GM12878 (cell line): Measurements from ENCODE around the gene ACE2. TPM values are rescaled to one million over a fixed set of nuclear protein-coding genes. Genes with fewer than 3 reads are reported as not detected.

Source experiments
- ATAC-seq: fragments of 200-7000 bp; cut with Tn5 transposase; 3 replicates; pipeline ENCODE4 v1.9.1; 2020; ENCODE audit warnings: mild to moderate bottlenecking, moderate library complexity
- BruUV-seq: library from RNA; stranded (reverse); fragments of 400-500 nt; replicated peaks from 2 replicates; lab custom pipeline; 2021; lab: Mats Ljungman, UMichigan
- CTCF ChIA-PET: fragments of 300-600 bp; sonication (Branson Sonifier 250); formaldehyde crosslinking; extraction: SDS; loops from one replicate; lab custom pipeline; 2021; ENCODE audit warnings: inconsistent platforms; lab: Yijun Ruan, JAX
- POLR2A ChIA-PET: fragments of 350-600 bp; formaldehyde crosslinking; extraction: SDS; loops from one replicate; lab custom pipeline; 2021; ENCODE audit warnings: inconsistent platforms; lab: Charles Lee
- RAD21 ChIA-PET: fragments of 300-600 bp; sonication (Branson Sonifier 250); formaldehyde crosslinking; loops from one replicate; lab custom pipeline; 2023; ENCODE audit warnings: antibody characterized with exemption; ENCODE audit not compliant: unreplicated experiment; lab: Charles Lee
- SMC1A ChIA-PET: fragments of 300-600 bp; sonication (Branson Sonifier 250); formaldehyde crosslinking; loops from one replicate; lab custom pipeline; 2023; ENCODE audit not compliant: unreplicated experiment, uncharacterized antibody; lab: Charles Lee
- DNase-seq: peaks from one replicate; pipeline ENCODE4 v3.0.0-alpha.2; 2011; ENCODE audit warnings: low read depth, low spot score
- FAIRE-seq: peaks from 3 replicates; lab custom pipeline; 2011; peaks lifted over from hg19 to GRCh38; lab: Jason Lieb, UNC
- H2AFZ ChIP-seq: 2 replicates; pipeline ENCODE4 v1.6.0; 2011; ENCODE audit warnings: low read depth, low read length, control low read depth; ENCODE audit not compliant: control insufficient read depth
- H3K27ac ChIP-seq: 2 replicates; pipeline ENCODE4 v1.5.1; 2011; ENCODE audit warnings: control low read depth; ENCODE audit not compliant: control insufficient read depth, insufficient read depth
- H3K27me3 ChIP-seq, 2 experiments: replicated peaks in 1 of 2; 2 replicates each; pipeline versions ENCODE4 v1.6.0 to v1.6.1; 2011; ENCODE audit warnings: low read length in 1 of 2; ENCODE audit not compliant: control insufficient read depth in 2 of 2, insufficient read depth in 2 of 2
- H3K36me3 ChIP-seq, 2 experiments: 2 replicates each; pipeline ENCODE4 v1.5.1; 2011; ENCODE audit warnings: low read length in 1 of 2; ENCODE audit not compliant: control insufficient read depth in 2 of 2, insufficient read depth in 2 of 2
- H3K4me1 ChIP-seq: 2 replicates; pipeline ENCODE4 v1.6.1; 2011; ENCODE audit warnings: mild to moderate bottlenecking, low read length, moderate library complexity, mixed read lengths; ENCODE audit not compliant: control insufficient read depth, insufficient read depth
- H3K4me2 ChIP-seq: 2 replicates; pipeline ENCODE4 v1.6.0; 2011; ENCODE audit warnings: control low read depth; ENCODE audit not compliant: control insufficient read depth, insufficient read depth
- H3K4me3 ChIP-seq: fragments of 200-600 bp; sonication (generic); 2 replicates; pipeline ENCODE4 v1.5.1; 2016
- H3K79me2 ChIP-seq: 2 replicates; pipeline ENCODE4 v1.6.0; 2011; ENCODE audit warnings: low read length; ENCODE audit not compliant: control insufficient read depth, insufficient read depth
- H3K9ac ChIP-seq: 2 replicates; pipeline ENCODE4 v1.8.0; 2011; ENCODE audit warnings: low read length, control low read depth, mixed read lengths; ENCODE audit not compliant: control insufficient read depth, insufficient read depth
- H3K9me3 ChIP-seq: replicated peaks from 3 replicates; pipeline ENCODE4 v1.5.1; 2011; ENCODE audit warnings: mild to moderate bottlenecking, low read length; ENCODE audit not compliant: control insufficient read depth, insufficient read depth
- H4K20me1 ChIP-seq: 2 replicates; pipeline ENCODE4 v1.6.0; 2011; ENCODE audit not compliant: control insufficient read depth, insufficient read depth
- CHD4 ChIP-seq: fragments of 200-600 bp; sonication (generic); IDR thresholded peaks from 2 replicates; pipeline ENCODE4 v1.6.1; 2016; ENCODE audit warnings: mild to moderate bottlenecking
- ETV6 ChIP-seq, 2 experiments: fragments of 450-650 bp in 1 of 2; IDR thresholded peaks in 1 of 2; conservative IDR thresholded peaks in 1 of 2; 2 replicates each; pipeline ENCODE4 v1.6.1; 2014; ENCODE audit warnings: antibody characterized with exemption in 1 of 2, borderline replicate concordance in 1 of 2, low read depth in 1 of 2, mild to moderate bottlenecking in 1 of 2, moderate library complexity in 1 of 2
- HCFC1 ChIP-seq: fragments of 150-350 bp; IDR thresholded peaks from 2 replicates; pipeline ENCODE4 v1.6.1; 2014; ENCODE audit warnings: low read length
- LARP7 ChIP-seq: fragments of 450-650 bp; IDR thresholded peaks from 2 replicates; pipeline ENCODE4 v1.6.1; 2017; ENCODE audit warnings: mild to moderate bottlenecking
- MEF2A ChIP-seq: IDR thresholded peaks from 2 replicates; pipeline ENCODE4 v1.6.1; 2011; ENCODE audit warnings: low read depth, mild to moderate bottlenecking, low read length, moderate library complexity; ENCODE audit not compliant: insufficient read depth
- MTA3 ChIP-seq: IDR thresholded peaks from 2 replicates; pipeline ENCODE4 v1.6.1; 2012; ENCODE audit warnings: low read length, inconsistent platforms, borderline replicate concordance
- MXI1 ChIP-seq: fragments of 150-350 bp; IDR thresholded peaks from 2 replicates; pipeline ENCODE4 v1.6.1; 2011; ENCODE audit warnings: low read depth, mild to moderate bottlenecking, inconsistent platforms, low read length, improper control_type of control experiment
- NFYB ChIP-seq: IDR thresholded peaks from 2 replicates; pipeline ENCODE4 v1.6.1; 2011; ENCODE audit warnings: low read depth, mild to moderate bottlenecking, low read length, improper control_type of control experiment, moderate library complexity; ENCODE audit not compliant: insufficient read depth
- PAX5 ChIP-seq: IDR thresholded peaks from 2 replicates; pipeline ENCODE4 v1.6.1; 2011; ENCODE audit warnings: low read depth, low read length, borderline replicate concordance
- RCOR1 ChIP-seq: conservative IDR thresholded peaks from 2 replicates; pipeline ENCODE4 v1.6.1; 2012; ENCODE audit warnings: low read depth, low read length, improper control_type of control experiment
- SMARCA5 ChIP-seq: fragments of 450-650 bp; IDR thresholded peaks from 2 replicates; pipeline ENCODE4 v1.6.1; 2017; ENCODE audit warnings: mild to moderate bottlenecking
- STAT3 ChIP-seq: IDR thresholded peaks from 2 replicates; pipeline ENCODE4 v1.6.1; 2011; ENCODE audit warnings: low read depth, low read length, improper control_type of control experiment
- SUZ12 ChIP-seq: fragments of 200-600 bp; sonication (generic); IDR thresholded peaks from one replicate; pipeline ENCODE4 v1.6.1; 2018; ENCODE audit warnings: antibody characterized with exemption, mild to moderate bottlenecking; ENCODE audit not compliant: unreplicated experiment
- WRNIP1 ChIP-seq: IDR thresholded peaks from 2 replicates; pipeline ENCODE4 v1.6.1; 2011; ENCODE audit warnings: low read depth, low read length, improper control_type of control experiment, borderline replicate concordance
- ZBTB4 ChIP-seq: fragments of 450-650 bp; formaldehyde crosslinking; IDR thresholded peaks from 2 replicates; pipeline ENCODE4 v1.4.0; 2022; ENCODE audit warnings: mild to moderate bottlenecking, moderate library complexity
- ZNF384 ChIP-seq: IDR thresholded peaks from 2 replicates; pipeline ENCODE4 v1.6.1; 2012; ENCODE audit warnings: low read depth, mild to moderate bottlenecking, low read length, improper control_type of control experiment, borderline replicate concordance
- ZSCAN29 ChIP-seq: fragments of 450-650 bp; IDR thresholded peaks from 2 replicates; pipeline ENCODE4 v1.6.1; 2017; ENCODE audit warnings: mild to moderate bottlenecking, moderate library complexity
- WGBS: methylation state at CpG from one replicate; pipeline ENCODE4 v1.1.6; 2016; ENCODE audit warnings: low lambda C conversion rate; ENCODE audit not compliant: insufficient replicate concordance, insufficient coverage; ENCODE audit errors: missing lambda C conversion rate; 5-methylcytosine and 5-hydroxymethylcytosine counted together
- in situ Hi-C: fragments of 300-500 bp; cut with MboI; formaldehyde crosslinking; loops from 9 replicates; pipeline ENCODE4 v1.14.3; 2018; ENCODE audit warnings: mixed read lengths
- intact Hi-C: fragments of 100-400 bp; cut with micrococcal nuclease; formaldehyde crosslinking; loops from one replicate; pipeline ENCODE4 v1.14.2; 2022; ENCODE audit not compliant: unreplicated experiment
- polyA plus RNA-seq, 11 experiments: library from polyadenylated mRNA; depleted of rRNA in 4 of 11; unstranded in 6 of 11; stranded (reverse) in 5 of 11; fragments of >200 nt; fragmentation: Nextera tagmentation in 4 of 11; fragmentation: Illumina TruSeq in 1 of 11; extraction: Ambion mirVana in 4 of 11; extraction: Trizol in 1 of 11; gene quantifications; 1 replicate in 1 of 11; 2 replicates in 10 of 11; pipeline versions ENCODE4 v1.2.1 to v1.2.3, GENCODE V29; 2011 to 2016; ENCODE audit warnings: inconsistent platforms in 2 of 11, missing spikeins in 2 of 11, low read depth in 1 of 11
- total RNA-seq, 4 experiments: library from RNA; depleted of rRNA in 3 of 4; stranded (reverse); fragments of >200 nt in 3 of 4; fragmentation: Illumina TruSeq in 1 of 4; extraction: Trizol in 1 of 4; gene quantifications; 2 replicates each; pipeline versions ENCODE4 v1.2.1 to v1.2.3, GENCODE V29; 2013 to 2021

Gene ACE2
- total and polyA plus RNA-seq, 10 of the 15 experiments (the other 5 are each of a cell fraction or from before 2014, with no cell fraction given): 0.04 TPM; not detected in 9

GRCh38 chrX:15643786-15644559, 43.2 kb upstream of the ACE2 start:
- no peak for FAIRE-seq
- Histone ChIP-seq H3K27me3 (peaks cover 0 to 3% of the 10 kb centered on the region in 2 experiments; a peak in 1 of 4 replicates), H3K27ac (no peak overlapping the region), H3K4me1 (no peaks in the 10 kb centered on the region), H4K20me1 (no peaks in the 10 kb centered on the region), H3K9ac (no peak overlapping the region)
- BruUV-seq: no TSS peak
- in situ Hi-C loops: no loop called here
- TF ChIP-seq LARP7 (no peak), NFYB (no peak), MXI1 (no peak), WRNIP1 (no peak), SUZ12 (no peak), SMARCA5 (no peak), HCFC1 (no peak), RCOR1 (no peak), MEF2A (no peak), ZNF384 (no peak), ZBTB4 (no peak), MTA3 (no peak), STAT3 (no peak), ETV6 (conservative IDR thresholded peaks at IDR 0.05 in 1 of 2, IDR thresholded peaks at IDR 0.05 in 1 of 2; ENCODE audit: borderline replicate concordance in 1 of 2, low read depth in 1 of 2) (no peak), ZSCAN29 (no peak), PAX5 (no peak), CHD4 (no peak)
- TF ChIP-seq, all 136 proteins: peak for 0
- ATAC-seq: no peak
- ChIA-PET SMC1A (no interaction called here), CTCF (interaction anchor here (1.1 to 1.5 kb wide), 2 partner anchors 21 to 42 kb away, joined by 3 read pairs; no protein-coding TSS in a partner anchor), RAD21 (no interaction called here), POLR2A (no interaction called here)
- no peaks in the 10 kb centered on the region for H3K9me3 ChIP-seq
- no peaks in the 10 kb centered on the region for H3K79me2 ChIP-seq
- intact Hi-C loops: no loop called here
- WGBS: 13% methylated on average over 7 of the region's 7 CpGs
- H3K36me3 ChIP-seq: no peaks in the 10 kb centered on the region
- no peak overlapping the region for H3K4me3 ChIP-seq
- no peak overlapping the region for H3K4me2 ChIP-seq
- no peak for DNase-seq
- no peak overlapping the region for H2AFZ ChIP-seq
